ENCODE results near the gene ASB13. TPM values are rescaled to one million over a fixed set of nuclear protein-coding genes. Genes with fewer than 3 reads are reported as not detected.

The ASB13 gene
- total RNA-seq, 1 experiment from 2014 or later: 13.8 TPM

- Histone ChIP-seq H3K79me2 (ENCODE audit: insufficient read depth, low read length) (no peaks in the 10 kb centered on the region), H2BK20ac (ENCODE audit: low read depth, low read length, poor library complexity, severe bottlenecking) (no peak overlapping the region), H3K79me1 (ENCODE audit: insufficient read depth, low read depth, low read length, poor library complexity, severe bottlenecking) (no peaks in the 10 kb centered on the region), H2BK12ac (ENCODE audit: insufficient read length, low read depth, low read length) (no peak overlapping the region), H4K91ac (ENCODE audit: insufficient read length, low read depth, low read length) (no peak overlapping the region), H2BK15ac (ENCODE audit: low read depth, low read length) (no peak overlapping the region), H2BK5ac (ENCODE audit: insufficient read length, low read length) (no peak overlapping the region), H3K4me1 (ENCODE audit: insufficient read depth, low read length) (no peaks in the 10 kb centered on the region), H4K8ac (replicated peaks; ENCODE audit: insufficient read length, low read depth, low read length) (no peak overlapping the region), H3K9ac (ENCODE audit: extremely low read depth, insufficient read length, low read length) (no peak overlapping the region), H3K27ac (ENCODE audit: insufficient read length, low read depth, low read length) (no peak overlapping the region), H2AK5ac (ENCODE audit: insufficient read length, low read length) (no peak overlapping the region), H4K20me1 (ENCODE audit: control insufficient read depth, insufficient read depth, insufficient read length) (no peaks in the 10 kb centered on the region), H3K27me3 (ENCODE audit: insufficient read depth, low read length) (no peaks in the 10 kb centered on the region), H3K14ac (ENCODE audit: insufficient read depth, low read length) (no peak overlapping the region), H2AFZ (ENCODE audit: low read length) (no peak overlapping the region), H3K23ac (ENCODE audit: insufficient read length, low read depth, low read length) (no peak overlapping the region), H3K4me2 (ENCODE audit: insufficient read depth, insufficient read length, low read length) (no peak overlapping the region), H3K4ac (ENCODE audit: low read depth, low read length) (no peak overlapping the region), H2BK120ac (ENCODE audit: low read depth, low read length, poor library complexity, severe bottlenecking) (no peak overlapping the region), H3K23me2 (ENCODE audit: insufficient read length, low read depth, low read length, poor library complexity, severe bottlenecking) (no peaks in the 10 kb centered on the region), H4K5ac (ENCODE audit: insufficient read length, low read depth, low read length) (no peak overlapping the region), H3K56ac (ENCODE audit: insufficient read length, low read depth, low read length) (no peak overlapping the region), H3T11ph (ENCODE audit: low read length) (no peak overlapping the region), H3K18ac (ENCODE audit: insufficient read length, low read depth, low read length) (no peak overlapping the region), H3K9me3 (ENCODE audit: control insufficient read depth, low read depth, low read length) (no peaks in the 10 kb centered on the region)
- no peak for DNase-seq
- H3K9me3 Mint-ChIP-seq: no peaks in the 10 kb centered on the region
- no peak for TF ChIP-seq CTCF (conservative IDR thresholded peaks at IDR 0.05)
- H3K4me3 Mint-ChIP-seq: no peak overlapping the region
- H3K36me3 Mint-ChIP-seq (ENCODE audit: insufficient read depth in 1 of 3, low read depth in 3 of 3): no peaks in the 10 kb centered on the region
- H3K4me1 Mint-ChIP-seq: peaks cover 5 to 7% of the 10 kb centered on the region in 2 experiments
- WGBS (ENCODE audit: extremely low coverage, insufficient read length, low lambda C conversion rate): no CpG with 5 or more reads among the region's 10 CpGs
- peak overlapping the region in 1 of 3 experiments; percentile 9; a peak in 1 of 7 replicates for H3K27ac Mint-ChIP-seq
- H3K27me3 Mint-ChIP-seq (ENCODE audit: low read depth): no peaks in the 10 kb centered on the region
Measured at GRCh38 chr10:5631936-5632335, 34.5 kb downstream of the ASB13 start.
